ENCODE data around the gene AHCY. TPM values are rescaled to one million over a fixed set of nuclear protein-coding genes. Genes with fewer than 3 reads are reported as not detected.

Gene AHCY
- total and polyA plus RNA-seq, 2 of the 4 experiments (the other 2 are of a cell fraction): 138 to 210 TPM

- H2AK5ac ChIP-seq (ENCODE audit: low read depth, low read length): no peak overlapping the region
- H4K91ac ChIP-seq (ENCODE audit: insufficient read depth, low read depth, low read length): no peak overlapping the region
- DNase-seq (no peak), ATAC-seq (ENCODE audit: low read depth) (no peak)
- H2AK9ac ChIP-seq (replicated peaks; ENCODE audit: low read depth, low read length, poor library complexity): no peak overlapping the region
- H2BK120ac ChIP-seq (ENCODE audit: low read depth, low read length): no peak overlapping the region
- no peak overlapping the region for H4K5ac ChIP-seq (ENCODE audit: low read depth, low read length)
- H3K9me1 ChIP-seq (ENCODE audit: insufficient read depth, low read length): 0 out of 2 replicates have a peak, but pooled peaks cover 3% of the 10 kb centered on the region
- no peak overlapping the region for H3K4ac ChIP-seq (ENCODE audit: low read depth, low read length)
- H3K27me3 ChIP-seq (ENCODE audit: control insufficient read depth, insufficient read depth, low read length): no peaks in the 10 kb centered on the region
- H2BK5ac ChIP-seq (ENCODE audit: low read depth, low read length, poor library complexity, severe bottlenecking): no peak overlapping the region
- 94% methylated on average over 7 of the region's 7 CpGs; no CpG with 5 or more reads in 1 of the 2 experiments for WGBS, 2 experiments (ENCODE audit: extremely low coverage in 2 of 2, insufficient read length in 1 of 2)
- POLR2A ChIA-PET (ENCODE audit: unreplicated experiment): no interaction called here
- peaks cover 28 to 55% of the 10 kb centered on the region in 2 experiments for H3K79me1 ChIP-seq (ENCODE audit: low read depth in 1 of 2, low read length in 2 of 2)
- dilution Hi-C loops (cut with HindIII; ENCODE audit: low sequenced_read_pairs, unreplicated experiment) (no loop called here), in situ Hi-C loops (cut with MboI; ENCODE audit: low sequenced_read_pairs) (no loop called here), intact Hi-C loops (cut with micrococcal nuclease) (no loop called here)
- no peaks in the 10 kb centered on the region for H3K9me3 ChIP-seq (ENCODE audit: control insufficient read depth, insufficient read depth, low read length)
- H3K4me1 ChIP-seq (ENCODE audit: control insufficient read depth, insufficient read depth, low read length): no peaks in the 10 kb centered on the region
- H3K23ac ChIP-seq (ENCODE audit: low read depth, low read length): no peak overlapping the region
- H3K36me3 ChIP-seq (ENCODE audit: control insufficient read depth, insufficient read depth, low read length): peaks cover 49% of the 10 kb centered on the region
- no peak overlapping the region for H3K9ac ChIP-seq (ENCODE audit: low read depth, low read length)
- H3K18ac ChIP-seq (ENCODE audit: low read depth, low read length): no peak overlapping the region
- H3K4me3 ChIP-seq (ENCODE audit: insufficient read depth, low read depth, low read length): no peak overlapping the region
- H4K8ac ChIP-seq (ENCODE audit: low read depth in 2 of 2, low read length in 2 of 2): no peak overlapping the region
- TF ChIP-seq RFX5 (IDR thresholded peaks at IDR 0.05; ENCODE audit: low read depth, low read length) (no peak), RAD21 (IDR thresholded peaks at IDR 0.05; ENCODE audit: low read length) (no peak), FOS (IDR thresholded peaks at IDR 0.05; ENCODE audit: low read depth, low read length) (no peak), MAFK (IDR thresholded peaks at IDR 0.05; ENCODE audit: low read depth, low read length) (no peak), USF2 (IDR thresholded peaks at IDR 0.05; ENCODE audit: low read depth, low read length) (no peak), NFE2L2 (IDR thresholded peaks at IDR 0.05; ENCODE audit: low read depth, low read length) (no peak), CHD1 (IDR thresholded peaks at IDR 0.05; ENCODE audit: low read depth, low read length) (no peak), RCOR1 (IDR thresholded peaks at IDR 0.05; ENCODE audit: insufficient replicate concordance, low read length) (no peak), ELK1 (IDR thresholded peaks at IDR 0.05; ENCODE audit: borderline replicate concordance, low read depth, low read length) (no peak), BHLHE40 (IDR thresholded peaks at IDR 0.05; ENCODE audit: low read depth, low read length) (no peak)
- CTCF ChIA-PET: no interaction called here
- no peak overlapping the region for H3K56ac ChIP-seq (ENCODE audit: extremely low read depth, insufficient read depth, low read length)
- BruUV-seq (replicated peaks): no TSS peak
- no peak overlapping the region for H2BK15ac ChIP-seq (ENCODE audit: low read depth, low read length)
- no peak overlapping the region for H3K14ac ChIP-seq (replicated peaks; ENCODE audit: low read depth, low read length)
- H4K20me1 ChIP-seq (ENCODE audit: insufficient read depth, low read length): peaks cover 36% of the 10 kb centered on the region; the same call in 1 of the 2 replicates
- H2AFZ ChIP-seq (replicated peaks; ENCODE audit: low read length, poor library complexity): no peak overlapping the region
- H3K27ac ChIP-seq (ENCODE audit: insufficient read depth, low read length): no peak overlapping the region
- H2BK20ac ChIP-seq (ENCODE audit: low read depth, low read length): no peak overlapping the region
- no peak overlapping the region for H3K4me2 ChIP-seq (ENCODE audit: low read depth, low read length)
Observed at GRCh38 chr20:34294563-34294962, 8.6 kb downstream of the AHCY start.

Measured in IMR-90 (cell line).